Stromal cell of bone marrow (primary cell): ENCODE measurements around the gene STX10.

Experiments
- DNase-seq: peaks from one replicate; pipeline ENCODE4 v3.0.0-alpha.2; 2012; ENCODE audit warnings: low read depth

Gene STX10

DNA sequence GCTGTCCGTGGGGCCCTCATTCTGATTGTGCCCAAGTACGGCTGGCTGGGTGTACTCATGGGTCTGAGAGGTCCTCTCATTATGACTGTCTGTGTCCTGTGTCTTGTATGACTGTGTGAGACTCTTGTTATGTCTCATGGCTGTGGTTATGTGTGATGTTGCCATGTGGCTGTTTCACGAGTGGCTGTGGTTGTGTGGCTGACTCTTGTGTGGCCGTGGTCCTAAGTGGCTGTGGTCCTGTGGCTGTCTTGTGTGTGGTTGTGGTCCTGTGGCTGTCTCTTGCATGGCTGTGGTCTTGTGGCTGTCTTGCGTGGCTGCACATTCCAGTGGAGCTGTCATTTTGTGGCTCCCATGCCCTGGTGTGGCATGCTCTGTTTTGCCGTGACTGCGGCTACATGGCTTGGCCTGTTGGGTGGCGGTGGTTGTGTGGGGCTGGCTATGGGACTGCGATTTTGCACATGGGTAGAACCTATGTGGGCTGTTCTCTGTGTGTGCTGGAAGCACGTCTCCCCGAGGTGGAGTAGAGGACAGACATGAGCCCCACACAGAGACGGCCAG is 50.1 kb downstream of the STX10 start:
- DNase-seq: no peak

DNA sequence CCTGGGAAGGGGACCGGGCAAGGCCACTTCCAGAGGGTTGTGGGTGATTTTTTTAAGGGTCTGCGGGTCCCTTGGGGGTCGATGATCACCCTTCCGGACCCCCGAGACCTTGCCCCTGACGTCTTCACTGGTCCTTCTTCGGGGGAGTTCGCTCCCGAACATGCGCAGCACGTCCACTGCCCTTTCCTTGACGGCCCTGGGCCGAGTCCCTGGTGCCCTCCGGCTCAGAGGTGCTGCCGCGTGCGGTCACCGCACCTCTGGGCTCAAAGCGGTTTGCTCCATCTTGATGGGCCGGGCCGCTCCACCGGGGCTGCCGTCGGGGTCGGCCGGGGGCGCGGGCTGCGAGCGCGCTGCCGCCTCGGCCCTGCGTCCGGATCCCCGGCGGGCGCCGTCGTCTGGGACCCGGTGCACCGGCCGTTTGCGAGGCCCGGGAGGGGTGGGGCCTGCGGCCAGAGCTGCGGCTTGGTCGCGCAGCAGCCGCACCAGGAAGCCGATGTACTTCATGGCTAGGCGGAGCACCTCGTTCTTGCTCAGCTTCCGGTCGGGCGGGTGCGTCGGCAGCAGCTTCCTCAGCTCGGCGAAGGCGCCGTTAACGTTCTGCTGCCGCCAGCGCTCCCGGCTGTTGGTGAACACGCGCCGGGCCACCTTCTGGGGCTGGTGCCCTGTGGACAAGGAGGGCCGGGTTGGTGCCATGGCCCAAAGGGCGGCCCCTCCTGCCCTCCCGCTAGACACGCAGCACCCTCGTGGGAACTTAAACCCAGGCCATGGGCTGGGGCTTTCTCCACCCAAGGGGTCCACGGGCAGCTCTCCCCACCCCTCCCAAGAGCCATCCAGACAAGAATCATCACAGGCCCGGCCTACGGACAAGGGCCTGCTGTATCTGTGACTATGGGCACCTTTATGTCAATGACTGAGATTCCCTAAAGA is 50.8 kb downstream of the STX10 start:
- DNase-seq: no peak

DNA sequence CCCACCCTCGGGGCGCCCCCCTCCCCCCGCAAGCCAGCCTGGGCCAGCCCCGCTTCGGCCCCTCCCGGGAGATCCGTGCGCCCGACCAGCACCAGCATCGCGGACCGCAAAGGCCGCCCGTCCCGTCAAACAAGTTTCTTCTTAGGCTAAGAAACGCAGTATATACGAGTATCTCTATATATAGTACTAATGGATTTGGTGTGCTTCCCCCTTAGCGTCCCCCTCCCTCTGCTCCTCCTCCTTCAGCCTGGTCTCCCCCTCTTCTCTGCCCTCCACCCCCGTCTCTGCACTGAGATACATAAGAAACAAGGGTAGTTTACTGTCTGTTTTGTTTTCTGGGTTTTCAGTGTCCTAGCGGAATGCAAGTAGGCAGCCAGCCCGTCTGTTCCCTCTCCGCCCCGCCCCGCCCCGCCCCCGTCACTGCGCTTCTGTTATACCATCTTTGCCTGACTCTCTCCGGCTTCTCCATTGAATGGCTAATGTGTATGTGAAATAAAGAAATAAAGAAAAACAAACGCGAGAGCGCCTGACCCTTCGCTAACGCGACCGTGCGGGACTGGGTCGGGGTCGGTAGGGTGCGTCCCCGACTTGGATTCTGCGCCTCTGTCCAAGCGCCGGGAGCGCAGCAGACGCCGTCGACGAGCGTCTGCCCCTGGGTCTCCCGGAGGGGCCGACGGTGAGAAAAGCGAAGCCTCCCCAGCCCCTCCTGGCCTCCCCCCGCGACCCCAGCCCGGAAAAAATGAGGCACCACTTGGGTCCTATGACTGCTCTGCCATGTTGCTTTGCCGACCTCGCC is 51.7 kb downstream of the STX10 start:
- DNase-seq: no peak

DNA sequence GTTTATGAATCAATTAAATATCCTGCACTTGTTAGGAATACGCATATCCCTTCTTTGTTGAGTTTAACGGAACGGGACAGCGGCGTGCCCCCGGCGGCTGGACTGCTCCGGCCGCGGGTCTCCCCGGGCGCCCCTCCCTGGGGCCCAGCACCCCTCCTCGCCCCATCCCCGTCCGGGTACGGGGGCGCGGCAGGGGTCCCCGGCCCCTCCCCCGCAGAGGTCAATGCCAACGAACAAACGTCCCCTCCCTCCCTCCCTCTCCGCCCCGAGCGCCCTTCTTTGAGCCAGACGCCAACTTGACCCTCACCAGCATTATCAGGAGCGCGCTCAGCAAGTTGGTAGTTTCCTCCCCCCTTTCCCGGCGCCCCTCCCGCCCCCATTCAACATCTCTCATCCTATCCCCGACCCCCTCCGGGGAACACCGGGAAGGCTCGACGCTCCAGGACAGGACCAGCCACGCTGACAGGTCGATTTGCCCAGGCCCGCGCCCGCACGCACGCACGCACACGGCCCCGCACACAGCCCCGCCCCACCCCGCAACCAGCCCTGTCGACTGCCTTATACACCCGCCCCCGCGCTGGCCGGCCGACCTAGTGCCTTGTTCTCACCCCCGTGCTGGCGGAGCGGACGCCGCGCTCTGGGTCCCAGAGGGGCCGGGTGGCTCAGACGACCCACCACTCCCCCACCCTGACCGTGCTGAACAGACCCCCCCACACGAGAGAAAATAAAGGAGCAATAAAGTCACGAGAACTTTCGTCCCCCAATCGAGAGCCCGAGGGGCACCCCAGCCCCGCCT is 52.5 kb downstream of the STX10 start:
- DNase-seq: no peak

DNA sequence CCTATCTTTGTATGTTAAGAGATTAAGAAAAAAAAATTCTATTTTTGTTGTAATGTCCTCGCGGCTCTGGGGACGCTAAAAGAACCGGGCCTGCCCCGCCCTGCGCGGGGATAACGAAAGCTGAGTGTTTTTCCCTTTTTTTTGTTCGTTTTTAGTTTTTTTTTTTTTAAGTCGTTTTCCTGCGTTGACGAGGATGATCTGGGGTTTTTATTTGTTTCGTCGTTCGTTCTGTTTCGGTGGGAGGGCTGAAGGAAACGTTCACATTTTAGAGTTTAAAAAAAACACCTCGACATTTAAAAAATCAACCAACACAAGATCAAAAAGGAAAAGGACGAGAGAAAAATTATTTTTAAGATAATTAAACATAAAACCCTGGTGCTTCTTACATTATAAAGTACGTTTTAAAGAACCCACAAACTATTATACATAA is 53.1 kb downstream of the STX10 start:
- no peak for DNase-seq

DNA sequence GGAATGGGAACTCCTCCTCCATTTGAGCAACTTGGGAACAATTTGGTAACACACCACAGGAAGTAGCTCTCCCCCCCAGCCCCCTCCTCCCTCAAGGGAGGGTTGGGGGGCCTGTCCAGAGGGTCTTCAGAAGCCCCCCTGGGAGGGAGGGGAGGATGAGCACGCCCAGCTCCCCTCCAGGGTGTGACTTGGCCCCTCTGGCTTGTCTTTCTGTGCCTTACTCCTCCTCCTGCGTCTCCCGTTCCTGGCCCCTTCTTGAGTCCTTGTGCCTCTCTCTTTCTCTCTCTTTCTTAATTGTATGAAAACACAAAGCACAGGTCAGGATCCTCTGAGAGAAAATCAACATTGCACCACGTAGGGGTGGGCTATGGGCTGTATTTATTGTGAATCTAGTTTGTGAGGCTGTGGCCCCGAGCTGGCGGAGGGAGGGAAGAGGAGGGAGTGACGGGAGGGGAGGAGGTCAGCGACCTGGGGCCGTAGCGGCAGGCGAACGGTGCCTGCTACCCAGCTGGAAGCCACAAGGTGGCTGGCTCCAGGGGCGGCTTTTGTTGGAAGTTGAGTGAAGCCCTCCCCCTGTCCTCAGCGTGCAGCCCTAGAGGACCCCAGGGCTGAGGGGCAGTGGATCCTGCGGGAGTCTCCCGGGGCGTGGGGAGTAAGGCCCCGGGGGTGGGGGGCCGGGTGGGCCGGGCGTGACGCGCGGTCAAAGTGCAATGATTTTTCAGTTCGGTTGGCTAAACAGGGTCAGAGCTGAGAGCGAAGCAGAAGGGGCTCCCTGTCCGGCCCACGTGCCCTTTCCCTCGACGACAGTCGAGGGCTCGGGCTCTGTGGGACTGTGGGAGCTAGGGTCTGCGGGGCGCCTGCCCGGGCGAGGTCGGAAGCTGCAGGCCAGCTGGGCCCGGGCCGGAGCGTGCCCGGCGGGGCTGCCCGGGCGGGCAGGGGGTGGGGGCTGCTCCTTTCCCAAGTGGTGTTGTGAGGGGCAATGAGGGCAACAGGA is 53.9 kb downstream of the STX10 start:
- DNase-seq: no peak

DNA sequence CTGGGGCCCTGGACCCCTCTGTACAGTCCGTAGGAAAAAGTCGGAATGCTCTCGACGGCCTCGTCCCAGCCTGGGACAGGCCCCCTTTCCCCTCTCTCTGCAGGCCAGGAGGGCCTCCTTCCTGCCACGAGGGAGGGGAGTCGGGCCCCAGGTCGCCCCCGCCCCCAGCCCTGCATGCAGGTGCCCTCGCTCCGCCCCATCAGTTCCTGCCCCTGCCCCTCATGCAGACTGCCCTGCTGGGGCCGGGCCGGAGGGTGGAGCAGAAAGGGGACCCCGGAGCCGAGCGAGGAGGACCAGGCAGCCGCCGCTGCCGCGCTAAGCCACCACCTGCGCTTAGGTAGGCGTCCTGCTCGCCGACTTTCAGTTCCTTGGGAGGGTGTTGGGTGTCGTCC is 54.8 kb downstream of the STX10 start:
- no peak for DNase-seq

DNA sequence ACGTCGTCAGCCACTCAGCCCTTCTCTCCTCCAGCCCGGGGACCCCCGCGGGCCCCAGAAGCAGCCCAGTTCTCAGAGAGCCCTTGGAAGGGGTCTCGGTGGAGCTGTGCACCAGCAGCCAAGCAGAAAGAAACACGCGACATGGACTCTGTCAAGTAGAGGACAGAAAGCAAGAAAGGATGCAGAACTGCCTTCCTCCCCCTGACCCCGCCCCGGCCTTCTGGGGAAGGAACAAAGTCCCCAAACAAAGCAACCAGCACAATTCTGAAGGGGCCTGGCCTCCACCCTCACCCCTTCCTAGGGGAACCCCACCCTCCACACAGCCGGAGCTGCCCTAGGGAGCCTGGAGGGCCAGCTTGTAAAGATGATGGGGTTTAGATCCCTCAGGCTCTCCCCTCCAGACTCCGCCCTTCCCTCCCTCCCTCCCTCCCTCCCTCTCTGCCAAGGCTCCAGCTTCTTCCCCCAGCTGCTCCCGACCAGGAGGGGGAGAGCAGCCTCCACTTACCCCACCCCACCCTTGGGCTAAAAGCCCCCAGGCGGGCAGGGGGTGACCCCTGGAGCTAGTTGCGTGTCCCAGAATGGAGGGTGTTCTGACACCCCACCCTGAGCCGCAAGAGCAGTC is 55.3 kb downstream of the STX10 start:
- no peak for DNase-seq

DNA sequence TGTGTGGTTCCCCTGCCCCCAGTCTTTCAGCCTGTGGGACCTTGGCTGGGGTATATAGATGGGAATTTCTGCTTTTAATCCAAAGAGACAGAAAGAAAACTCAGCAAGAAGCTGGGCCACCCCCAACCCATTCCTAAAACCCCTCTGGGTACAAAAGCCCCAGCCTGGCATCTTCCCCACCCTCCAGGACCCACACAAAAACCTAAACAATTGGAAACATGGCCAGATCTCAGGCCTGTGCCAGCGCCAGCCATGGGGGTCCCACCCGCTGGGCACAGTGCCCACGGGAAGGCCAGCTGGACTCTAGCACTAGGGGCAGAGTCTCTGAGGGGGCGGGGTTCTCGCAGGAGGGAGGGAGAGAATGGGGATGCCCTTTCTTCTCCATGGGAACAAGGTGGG is 56.1 kb downstream of the STX10 start:
- no peak for DNase-seq
